Ramos (cell line): Measurements from ENCODE around the gene MDK.

Experiments used
- in situ Hi-C: fragments of 300-500 bp; cut with MboI; formaldehyde crosslinking; loops from one replicate; pipeline ENCODE4 v1.14.3; 2022; ENCODE audit warnings: low sequenced_read_pairs; ENCODE audit not compliant: unreplicated experiment

MDK gene

DNA sequence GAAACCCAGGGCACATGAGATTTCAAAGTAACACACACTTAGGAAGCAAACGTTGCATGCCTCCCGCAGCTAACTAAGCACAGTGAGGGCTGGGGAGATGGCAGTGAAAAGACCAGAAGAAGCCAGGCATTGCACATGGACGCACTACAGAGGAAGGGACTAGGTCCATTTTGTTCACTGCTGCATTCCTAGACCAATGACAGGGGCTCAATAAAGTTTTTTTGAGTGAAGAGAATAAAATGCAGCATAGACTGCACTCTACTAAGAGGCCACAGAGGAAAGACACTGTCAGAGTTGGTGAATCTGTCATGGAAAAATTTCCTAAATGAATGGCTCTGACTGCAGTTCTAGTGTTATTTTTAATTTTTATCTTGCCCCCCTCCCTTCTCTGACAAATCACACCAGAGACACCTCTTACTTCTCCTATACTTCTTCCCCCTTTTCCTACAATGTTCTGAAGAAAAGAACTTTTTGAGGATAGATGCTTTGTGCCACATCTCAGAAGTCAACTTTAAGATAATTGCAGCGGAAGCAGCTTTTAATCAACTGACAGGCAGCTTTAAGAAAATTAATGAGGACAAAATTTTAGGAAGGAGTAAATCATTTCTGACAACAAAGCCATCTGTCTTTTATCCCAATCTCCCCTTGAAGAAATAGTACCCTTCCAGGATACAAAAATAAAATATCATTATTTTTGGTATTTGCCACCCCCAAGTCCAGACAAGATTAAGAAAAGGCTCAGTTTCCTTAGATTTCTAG is 44.9 kb downstream of the MDK start:
- in situ Hi-C loops: no loop called here

DNA sequence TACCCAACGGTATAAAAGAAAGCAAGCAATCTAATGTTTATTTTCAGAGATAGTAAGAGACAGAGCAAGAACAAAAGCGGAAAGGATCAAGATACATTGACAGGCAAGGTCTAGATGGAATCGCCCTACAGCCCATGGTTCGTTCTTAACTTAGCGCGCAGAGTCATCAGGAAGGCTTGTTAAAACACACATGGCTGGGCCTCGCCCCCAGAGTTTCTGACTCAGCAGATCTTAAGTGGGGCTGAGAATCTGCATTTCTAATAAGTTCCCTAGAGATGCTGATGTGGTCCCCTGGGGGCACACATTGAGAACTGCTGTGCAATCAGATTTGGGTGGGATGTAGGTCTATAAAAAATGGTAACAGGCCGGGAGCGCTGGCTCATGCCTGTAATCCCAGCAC is 45.9 kb downstream of the MDK start:
- in situ Hi-C loops: no loop called here

DNA sequence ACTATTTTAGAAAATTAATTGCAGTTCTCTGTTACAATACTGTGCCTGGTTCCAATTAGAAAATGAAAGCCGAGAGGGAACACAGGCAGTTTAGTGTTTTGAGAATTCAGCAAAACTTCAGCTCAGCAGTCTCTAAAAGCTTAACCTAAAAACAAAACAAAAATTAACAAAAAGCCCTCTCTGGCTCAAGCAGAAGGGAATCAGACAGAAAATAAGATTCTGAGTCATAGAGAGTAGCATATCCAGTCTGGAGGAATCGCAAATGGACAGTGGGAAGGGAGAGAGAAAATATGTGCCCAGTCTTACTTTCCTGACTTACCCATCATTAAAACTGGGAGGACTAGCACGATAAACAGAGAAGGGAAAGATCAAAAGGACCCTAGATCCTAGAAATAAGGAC is 48.2 kb downstream of the MDK start:
- in situ Hi-C loops: no loop called here

DNA sequence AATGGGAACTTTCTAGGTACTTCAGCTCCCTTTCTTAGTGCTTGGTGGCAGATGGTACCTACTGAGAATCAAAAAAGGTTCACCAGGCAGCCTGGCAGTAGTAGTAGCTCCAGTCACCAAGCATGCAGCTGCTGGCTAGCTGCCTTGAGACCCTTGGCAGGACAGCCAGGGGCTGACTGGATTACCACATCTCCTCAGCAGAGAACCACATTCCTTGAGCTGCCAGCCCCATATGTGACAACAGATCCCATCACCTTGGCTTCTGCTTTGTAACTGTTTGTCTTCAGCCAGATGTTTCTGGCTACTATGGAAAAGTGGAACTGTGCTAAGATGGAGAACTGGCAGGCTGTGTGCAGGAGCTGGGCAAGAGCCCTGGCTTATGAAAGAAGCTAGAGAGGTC is 49.7 kb downstream of the MDK start:
- in situ Hi-C loops: no loop called here
